GM08714 (cell line): ENCODE results near the gene ASXL3.

ENCODE experiments used
- H3K4me3 ChIP-seq: fragments of 200-500 bp; sonication (Bioruptor generic); 2 replicates; pipeline ENCODE4 v1.5.1; 2014; ENCODE audit warnings: mild to moderate bottlenecking, low read length, inconsistent platforms
- ZNF274 ChIP-seq: IDR thresholded peaks from 2 replicates; pipeline ENCODE4 v1.6.1; 2012; ENCODE audit warnings: mild to moderate bottlenecking, low read depth, low read length

ASXL3 gene

DNA sequence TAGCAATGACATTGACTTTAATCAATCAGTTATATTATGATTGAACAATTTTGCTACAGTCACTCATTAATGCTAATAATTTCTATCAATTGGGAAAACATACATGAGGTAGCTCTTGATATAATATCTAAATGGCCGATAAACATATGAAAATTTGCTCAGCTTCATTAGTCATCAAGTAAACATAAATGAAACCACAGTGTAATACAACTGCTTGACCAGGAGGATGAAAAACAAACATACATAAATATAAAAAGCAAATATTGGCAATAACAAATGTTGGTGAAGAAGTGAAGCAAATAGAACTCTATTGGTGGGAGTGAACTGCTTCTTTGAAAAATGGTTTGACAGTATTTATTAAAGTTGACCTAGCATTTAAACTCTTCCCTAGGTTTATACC is 130.9 kb downstream of the ASXL3 start:
- no peak for TF ChIP-seq ZNF274
- H3K4me3 ChIP-seq: no peak overlapping the region

- H3K4me3 ChIP-seq: no peak overlapping the region
- TF ChIP-seq ZNF274: no peak
Measured at GRCh38 chr18:33710269-33710668, 132.2 kb downstream of the ASXL3 start.

DNA sequence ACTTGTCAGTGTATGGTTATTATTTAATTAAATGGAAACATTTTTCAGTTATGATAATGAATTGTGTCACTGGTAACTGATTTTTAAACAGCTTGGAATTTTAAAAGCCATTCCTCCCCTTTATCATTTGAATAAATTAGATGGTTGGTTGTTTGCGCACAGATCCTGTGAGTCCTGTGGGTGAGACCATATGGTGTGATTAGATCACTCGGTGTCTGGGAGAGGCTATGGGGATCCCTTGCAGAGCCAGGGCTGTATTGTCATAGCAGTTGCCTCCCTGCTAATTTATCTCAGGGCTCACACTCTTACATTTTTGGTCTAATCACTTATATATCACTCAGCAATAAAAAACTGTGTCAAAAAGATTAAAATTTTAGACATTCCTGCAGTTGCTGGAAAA is 133.5 kb downstream of the ASXL3 start:
- no peak for TF ChIP-seq ZNF274
- H3K4me3 ChIP-seq: no peak overlapping the region

DNA sequence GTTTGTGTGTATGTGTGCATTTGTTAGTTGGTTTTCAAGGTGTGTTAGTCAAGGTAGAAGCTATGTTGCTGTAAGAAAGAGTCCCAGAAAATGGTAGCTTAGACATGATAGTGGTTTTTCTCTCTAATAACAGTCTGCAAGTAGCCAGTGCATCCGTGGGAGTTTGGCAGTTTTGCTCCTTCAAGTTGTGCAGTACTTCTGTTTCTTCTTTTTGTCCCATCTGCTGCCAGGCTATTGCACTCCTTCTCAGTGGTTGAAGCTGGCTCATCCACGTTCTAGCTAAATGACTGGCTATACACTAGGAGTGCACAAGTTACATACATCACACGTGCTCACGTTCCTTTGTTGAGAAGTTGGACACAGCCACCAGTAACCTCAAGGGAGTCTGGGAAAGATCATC is 134.7 kb downstream of the ASXL3 start:
- TF ChIP-seq ZNF274: no peak
- H3K4me3 ChIP-seq: no peak overlapping the region

DNA sequence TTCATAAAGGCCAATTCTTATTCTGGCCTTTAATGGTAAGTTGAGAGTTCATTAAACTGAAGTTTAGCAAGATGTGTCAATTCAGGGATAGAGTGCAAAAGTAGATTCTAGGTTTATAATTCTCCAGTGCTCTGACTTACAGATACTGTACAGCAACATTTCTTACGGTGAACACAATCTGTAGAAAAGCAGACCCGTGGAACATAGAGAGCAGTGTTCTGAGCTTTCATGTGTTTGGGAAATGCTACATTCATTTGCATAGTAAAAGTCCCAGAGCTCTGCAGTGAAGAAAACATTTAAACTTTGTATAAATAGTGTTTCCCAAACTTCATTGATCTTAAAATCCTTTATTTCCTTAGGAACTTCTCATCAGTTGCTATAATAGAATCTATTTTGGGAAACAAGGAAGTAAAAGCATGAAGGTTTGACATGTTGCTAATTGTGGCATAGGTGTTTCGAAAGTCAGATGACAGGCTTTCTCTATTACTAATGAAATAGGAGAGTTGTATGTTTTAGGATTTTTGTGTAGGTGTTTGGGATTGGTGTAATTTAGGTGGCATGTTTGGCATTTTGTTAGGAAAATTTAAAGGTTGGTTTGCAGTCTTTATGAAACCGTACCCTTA is 138.2 kb downstream of the ASXL3 start:
- H3K4me3 ChIP-seq: no peak overlapping the region
- no peak for TF ChIP-seq ZNF274

GRCh38 chr18:33717339-33717738 is 139.3 kb downstream of the ASXL3 start:
- no peak overlapping the region for H3K4me3 ChIP-seq
- TF ChIP-seq ZNF274: no peak

GRCh38 chr18:33720133-33720532 is 142.1 kb downstream of the ASXL3 start:
- no peak for TF ChIP-seq ZNF274

GRCh38 chr18:33729556-33729955 is 151.5 kb downstream of the ASXL3 start:
- H3K4me3 ChIP-seq: no peak overlapping the region
- no peak for TF ChIP-seq ZNF274

More at GRCh38 chr18:33720133-33720532, 142.1 kb downstream of the ASXL3 start:
- H3K4me3 ChIP-seq: no peak overlapping the region

DNA sequence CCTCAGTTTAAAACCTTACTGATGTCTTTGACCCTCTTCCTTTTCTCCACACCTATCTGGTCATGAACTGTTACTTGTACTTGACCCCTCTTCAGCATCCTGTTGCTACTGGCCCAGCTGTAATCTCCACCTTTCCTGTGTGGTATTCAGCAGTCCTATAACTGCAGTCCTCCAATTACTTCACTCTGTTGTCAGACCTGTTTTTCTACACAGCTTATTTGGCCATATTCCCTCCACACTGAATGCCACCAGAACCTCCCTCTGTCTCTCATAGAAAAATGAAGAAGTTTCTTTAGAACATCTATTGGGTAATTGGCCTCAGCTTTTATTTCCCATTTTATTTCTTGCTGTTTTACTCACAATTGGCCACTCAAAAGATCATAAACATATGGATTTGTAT is 155.4 kb downstream of the ASXL3 start:
- H3K4me3 ChIP-seq: no peak overlapping the region
- no peak for TF ChIP-seq ZNF274

- H3K4me3 ChIP-seq: no peak overlapping the region
- no peak for TF ChIP-seq ZNF274
Measured at GRCh38 chr18:33735428-33735827, 157.4 kb downstream of the ASXL3 start.

DNA sequence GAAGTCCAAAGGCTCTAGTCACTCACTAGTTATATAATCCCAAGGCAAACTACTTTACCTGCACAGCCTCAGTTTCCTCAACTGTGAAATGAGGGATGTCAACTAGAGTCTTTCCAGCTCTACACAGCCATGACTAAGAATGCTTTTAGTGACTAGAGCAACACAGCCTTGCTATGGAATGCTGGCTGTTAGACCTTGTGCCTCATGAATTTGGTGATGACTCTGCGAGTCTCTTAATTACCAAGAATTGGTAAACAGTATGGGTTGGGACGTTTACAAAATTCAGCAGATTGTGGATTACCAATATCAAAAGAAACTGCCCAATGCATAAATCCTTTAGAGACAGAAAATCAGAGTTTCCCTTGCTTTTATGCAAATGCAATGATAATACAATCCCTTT is 163.7 kb downstream of the ASXL3 start:
- TF ChIP-seq ZNF274: no peak

DNA sequence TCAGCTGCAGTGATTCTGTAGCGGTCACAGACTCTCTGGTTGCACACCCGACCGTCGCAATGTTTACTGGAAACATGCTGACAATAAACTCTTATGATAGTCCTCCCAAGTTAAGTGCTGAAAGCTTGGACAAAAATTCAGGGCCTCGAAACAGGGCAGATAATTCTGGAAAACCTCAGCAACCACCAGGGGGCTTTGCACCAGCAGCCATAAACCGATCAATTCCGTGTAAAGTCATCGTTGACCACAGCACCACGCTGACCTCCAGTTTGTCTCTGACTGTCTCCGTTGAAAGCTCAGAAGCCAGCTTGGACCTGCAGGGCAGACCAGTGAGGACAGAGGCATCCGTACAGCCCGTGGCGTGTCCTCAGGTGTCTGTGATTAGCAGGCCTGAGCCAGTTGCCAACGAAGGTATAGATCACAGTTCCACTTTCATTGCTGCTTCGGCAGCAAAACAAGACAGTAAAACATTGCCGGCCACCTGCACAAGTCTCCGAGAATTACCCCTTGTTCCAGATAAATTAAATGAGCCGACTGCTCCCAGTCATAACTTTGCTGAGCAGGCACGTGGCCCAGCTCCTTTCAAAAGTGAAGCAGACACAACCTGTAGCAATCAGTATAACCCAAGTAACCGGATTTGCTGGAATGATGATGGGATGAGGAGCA is 166.1 kb downstream of the ASXL3 start:
- TF ChIP-seq ZNF274: no peak
- no peak overlapping the region for H3K4me3 ChIP-seq

More for the DNA sequence above, 163.7 kb downstream of the ASXL3 start:
- H3K4me3 ChIP-seq: no peak overlapping the region

GRCh38 chr18:33745151-33745795 is 167.3 kb downstream of the ASXL3 start:
- TF ChIP-seq ZNF274: no peak

DNA sequence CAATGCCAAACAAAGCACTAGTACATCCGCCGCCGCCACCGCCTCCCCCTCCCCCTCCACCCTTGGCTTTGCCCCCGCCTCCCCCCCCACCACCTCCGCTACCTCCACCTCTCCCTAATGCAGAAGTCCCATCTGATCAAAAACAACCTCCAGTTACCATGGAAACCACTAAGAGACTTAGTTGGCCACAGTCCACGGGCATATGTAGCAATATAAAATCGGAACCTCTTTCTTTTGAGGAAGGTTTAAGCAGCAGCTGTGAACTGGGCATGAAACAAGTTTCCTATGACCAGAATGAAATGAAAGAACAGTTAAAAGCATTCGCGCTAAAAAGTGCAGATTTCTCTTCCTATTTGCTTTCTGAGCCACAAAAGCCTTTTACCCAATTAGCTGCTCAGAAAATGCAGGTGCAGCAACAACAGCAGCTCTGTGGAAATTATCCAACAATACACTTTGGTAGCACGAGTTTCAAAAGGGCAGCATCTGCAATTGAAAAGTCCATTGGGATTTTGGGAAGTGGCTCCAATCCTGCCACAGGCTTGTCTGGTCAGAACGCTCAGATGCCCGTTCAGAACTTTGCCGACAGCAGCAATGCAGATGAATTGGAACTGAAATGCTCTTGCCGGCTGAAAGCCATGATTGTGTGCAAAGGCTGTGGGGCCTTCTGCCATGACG is 168.0 kb downstream of the ASXL3 start:
- H3K4me3 ChIP-seq: no peak overlapping the region
- TF ChIP-seq ZNF274: no peak

More at GRCh38 chr18:33745151-33745795, 167.3 kb downstream of the ASXL3 start:
- H3K4me3 ChIP-seq: no peak overlapping the region

- no peak for TF ChIP-seq ZNF274
Measured at GRCh38 chr18:33749834-33750233, 171.8 kb downstream of the ASXL3 start.

More at GRCh38 chr18:33749834-33750233, 171.8 kb downstream of the ASXL3 start:
- H3K4me3 ChIP-seq: no peak overlapping the region
